GM19025 (cell line): Measurements from ENCODE around the gene CREB5.

Source experiments
- ATAC-seq: cut with Tn5 transposase; IDR thresholded peaks from one replicate; pipeline ENCODE4 v1.9.1; 2021; ENCODE audit warnings: mild to moderate bottlenecking, low read depth, moderate library complexity; ENCODE audit not compliant: unreplicated experiment

The CREB5 gene

GRCh38 chr7:28570970-28571288, 158.6 kb downstream of the CREB5 start:
- ATAC-seq, result no peak

DNA sequence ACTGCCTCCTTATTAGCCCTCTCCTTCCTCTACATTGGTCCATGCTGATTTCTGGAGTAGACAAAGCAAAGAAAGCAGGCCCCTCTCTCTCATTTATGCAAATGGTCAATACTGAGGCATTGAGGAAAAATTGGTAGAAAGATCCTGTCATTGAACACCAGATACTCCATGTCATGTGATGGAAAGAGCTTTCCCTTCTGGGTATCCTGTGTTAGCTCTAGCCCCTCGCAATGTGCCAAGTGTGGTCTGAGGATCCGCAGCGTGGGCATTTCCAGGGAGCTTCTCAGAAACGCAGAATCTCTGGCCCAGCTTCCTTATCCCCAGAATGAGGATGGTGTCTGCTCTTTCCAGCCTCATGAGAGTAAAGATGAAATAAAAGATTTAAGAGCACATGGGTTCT, 159.1 kb downstream of the CREB5 start:
- no peak for ATAC-seq

GRCh38 chr7:28572321-28573058, 160.2 kb downstream of the CREB5 start:
- no peak for ATAC-seq

DNA sequence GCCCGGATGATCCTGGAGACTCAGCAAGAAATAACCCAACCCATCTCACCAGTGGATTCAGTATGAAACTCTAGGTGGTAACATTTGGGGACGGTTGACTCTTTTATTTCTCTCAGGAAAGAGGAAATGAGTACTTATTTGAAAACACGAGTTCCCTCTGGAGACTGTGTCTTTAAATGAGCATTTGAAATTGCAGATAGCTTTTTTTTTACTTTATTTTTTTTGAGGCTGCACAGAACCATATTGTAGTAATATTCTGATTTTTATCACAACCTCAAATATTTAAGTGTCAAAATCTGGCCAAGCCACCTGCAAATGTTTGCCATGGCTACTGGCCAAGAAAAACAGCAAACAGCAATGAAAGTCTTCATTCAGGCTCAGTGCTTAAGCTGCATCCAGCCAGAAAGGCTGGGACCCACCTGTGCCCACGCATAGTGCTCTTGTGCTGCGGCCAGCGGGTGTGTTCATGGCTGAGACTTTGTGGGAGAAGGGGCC, 160.8 kb downstream of the CREB5 start:
- ATAC-seq, result no peak

DNA sequence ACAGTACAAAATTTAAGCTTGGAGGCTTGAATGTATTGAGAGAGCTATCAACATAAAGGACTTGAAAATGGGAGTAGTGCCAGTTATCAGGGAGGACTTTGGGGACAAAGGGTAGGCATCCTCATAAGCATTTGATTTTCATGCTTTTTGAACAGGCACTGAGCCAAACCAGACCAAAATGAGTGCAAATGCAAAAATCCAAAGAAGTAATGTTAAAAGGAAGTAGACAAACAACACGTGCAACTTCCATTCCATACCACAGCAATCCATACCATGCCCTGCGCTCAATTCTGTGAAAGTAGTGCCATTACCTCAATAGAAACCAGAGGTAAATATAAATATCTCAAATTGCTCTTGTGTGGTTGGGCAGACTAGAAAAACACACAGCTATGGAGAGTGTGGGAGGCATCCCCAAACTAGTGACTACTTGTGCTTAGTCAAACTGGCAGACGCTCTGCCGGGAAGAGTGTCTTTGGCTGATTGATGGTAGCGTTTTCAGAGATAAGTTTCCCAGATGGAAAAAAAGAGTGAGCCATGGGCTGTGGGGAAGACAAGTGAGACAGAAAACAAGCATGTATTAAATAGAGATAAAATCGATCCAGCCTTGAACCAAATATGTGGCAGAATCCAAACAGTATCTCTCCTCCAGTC, 161.5 kb downstream of the CREB5 start:
- no peak for ATAC-seq

- ATAC-seq, result no peak
Measured at GRCh38 chr7:28575241-28575643, 162.9 kb downstream of the CREB5 start.

- no peak for ATAC-seq
Measured at GRCh38 chr7:28576656-28577055, 164.3 kb downstream of the CREB5 start.

GRCh38 chr7:28579571-28579970, 167.3 kb downstream of the CREB5 start:
- no peak for ATAC-seq

- ATAC-seq, result no peak
Measured at GRCh38 chr7:28580665-28581064, 168.3 kb downstream of the CREB5 start.

GRCh38 chr7:28581351-28581750, 169.0 kb downstream of the CREB5 start:
- no peak for ATAC-seq

DNA sequence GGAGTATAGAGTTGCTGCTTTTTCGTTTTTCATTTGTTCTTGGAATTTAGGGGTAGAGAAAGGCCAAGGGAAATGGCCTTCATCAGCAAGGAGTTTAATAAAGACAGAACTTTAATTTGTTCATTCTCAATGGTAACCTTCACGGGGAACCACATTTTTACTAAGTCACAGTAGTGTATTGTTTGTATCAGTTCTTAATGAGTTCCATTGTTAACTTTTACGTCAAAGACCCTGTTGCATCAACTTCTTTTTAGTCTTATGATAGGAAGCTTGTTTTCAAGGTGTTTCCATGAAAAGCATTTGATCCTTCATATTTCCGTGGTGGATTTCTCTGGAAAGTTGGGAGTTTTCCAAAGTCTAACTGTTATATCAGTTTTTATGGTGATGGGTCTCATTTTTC, 169.9 kb downstream of the CREB5 start:
- ATAC-seq, result no peak

DNA sequence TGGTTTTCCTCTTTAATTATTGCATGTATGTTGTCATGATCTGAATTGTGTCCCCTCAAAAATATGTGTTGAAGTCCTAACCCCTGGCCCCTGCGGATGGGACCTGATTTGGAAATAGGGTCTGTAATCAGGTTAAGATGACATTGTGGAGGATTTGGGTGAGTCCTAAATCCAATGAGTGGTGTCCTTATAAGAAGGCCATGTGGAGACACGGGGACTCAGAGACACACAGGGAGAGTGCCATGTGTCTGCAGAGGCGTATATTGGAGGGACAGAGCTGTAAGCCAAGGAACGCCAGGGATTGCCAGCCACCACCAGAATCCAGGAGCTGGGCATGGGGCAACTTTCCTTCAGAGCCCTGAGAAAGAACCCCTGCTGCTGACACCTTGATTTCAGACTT, 171.9 kb downstream of the CREB5 start:
- ATAC-seq, result no peak

- no peak for ATAC-seq
Measured at GRCh38 chr7:28586736-28587135, 174.4 kb downstream of the CREB5 start.

GRCh38 chr7:28587211-28587610, 174.9 kb downstream of the CREB5 start:
- ATAC-seq, result no peak

DNA sequence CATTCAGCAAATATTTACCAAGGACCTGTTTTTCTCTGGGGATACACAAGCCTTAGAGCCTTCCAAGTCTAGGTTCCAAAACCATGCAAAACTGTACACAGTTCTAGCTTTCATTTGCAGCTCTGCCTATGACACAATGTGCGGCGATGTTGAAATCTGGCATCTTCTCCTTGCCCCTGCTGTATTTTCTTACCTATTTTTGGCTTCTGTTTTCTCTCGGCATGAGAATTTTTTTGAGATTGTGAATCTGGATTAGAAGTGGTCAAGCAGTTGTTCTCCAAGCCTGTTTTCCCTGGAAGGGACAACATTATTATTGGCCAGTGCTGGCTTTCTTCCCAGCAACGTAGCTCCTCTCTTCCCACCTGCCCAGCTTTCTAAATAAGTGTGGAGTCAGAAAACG, 176.3 kb downstream of the CREB5 start:
- ATAC-seq, result no peak

GRCh38 chr7:28591041-28591674, 178.8 kb downstream of the CREB5 start:
- no peak for ATAC-seq

DNA sequence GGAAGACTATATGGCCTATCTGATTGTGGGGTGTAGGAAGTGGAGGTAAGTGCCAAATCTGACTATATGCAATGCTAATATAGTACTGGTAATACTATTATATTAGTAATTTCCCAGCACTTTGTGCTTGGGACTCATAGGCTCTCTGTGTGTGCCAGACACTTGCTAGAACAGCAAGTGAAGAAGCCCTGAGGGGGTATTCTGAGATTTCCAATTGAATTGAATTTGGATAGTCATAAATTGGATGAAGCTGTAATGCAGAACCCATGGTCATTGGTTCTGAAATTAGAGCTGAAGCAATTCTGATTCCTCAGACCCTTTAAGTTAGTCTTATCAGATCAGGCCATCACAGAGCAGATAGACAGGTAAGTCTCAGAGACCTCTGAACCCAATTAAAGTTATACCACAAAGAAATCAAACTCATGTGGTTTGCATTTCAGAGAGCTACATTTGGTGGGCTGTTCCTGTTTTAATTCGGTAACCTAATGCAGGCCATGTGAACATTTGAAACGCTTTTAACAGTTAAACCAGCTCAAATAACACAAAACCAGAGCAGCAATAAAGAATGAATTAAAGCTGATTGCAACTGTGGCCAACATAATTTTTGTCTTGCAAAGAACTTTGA, 179.5 kb downstream of the CREB5 start:
- ATAC-seq, result no peak

- no peak for ATAC-seq
Measured at GRCh38 chr7:28592861-28593260, 180.5 kb downstream of the CREB5 start.

GRCh38 chr7:28595076-28595475, 182.8 kb downstream of the CREB5 start:
- ATAC-seq, result no peak

DNA sequence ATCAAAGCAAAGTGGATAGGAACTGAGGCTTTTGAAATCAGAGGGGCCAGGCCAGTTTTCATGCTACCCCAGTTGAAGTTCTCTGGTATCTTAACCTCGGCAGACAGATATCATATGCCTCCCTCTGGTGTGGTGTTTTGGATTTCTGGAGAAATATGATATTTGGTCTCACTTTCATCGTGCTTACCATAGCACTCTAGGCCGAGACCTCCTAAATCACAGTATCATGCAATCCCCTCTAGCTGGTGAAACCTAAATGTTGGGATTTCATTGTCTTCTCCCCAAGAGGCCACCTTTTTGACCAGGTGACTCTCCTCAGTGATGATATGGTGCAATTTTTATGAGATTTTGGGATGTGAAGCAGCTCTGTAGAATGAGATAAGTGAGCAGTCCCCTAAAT, 183.5 kb downstream of the CREB5 start:
- ATAC-seq, result no peak

DNA sequence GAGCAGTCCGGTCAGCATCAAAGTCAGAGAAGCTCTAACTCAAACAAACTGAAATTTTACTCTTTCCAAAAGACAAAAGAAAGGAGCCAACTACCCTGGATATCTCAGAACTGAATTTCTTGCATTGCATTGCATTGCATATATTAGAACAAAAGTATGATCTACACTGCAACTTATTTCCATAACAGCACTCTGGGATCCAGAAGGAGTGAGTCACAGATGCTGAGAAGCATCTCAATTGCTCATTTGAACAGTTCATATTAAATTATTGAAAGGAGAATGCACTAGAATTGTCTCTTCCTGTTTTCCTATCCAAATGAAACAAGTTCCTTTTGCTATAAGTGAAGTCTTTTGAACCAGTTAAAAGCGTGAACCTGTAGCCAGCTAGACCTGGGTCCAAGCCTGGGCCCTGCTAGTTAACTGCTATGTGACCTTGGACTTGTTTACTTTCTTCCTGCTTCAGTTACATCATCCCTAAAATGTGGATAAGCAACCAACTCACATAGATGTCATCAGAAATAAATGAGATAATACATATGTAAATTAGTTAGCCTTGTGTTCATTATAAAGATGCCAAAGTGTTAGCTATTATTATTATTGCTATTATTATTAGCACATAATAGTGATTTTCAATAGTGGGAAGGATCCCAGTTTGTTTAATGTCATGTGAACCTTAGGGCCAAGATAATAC, 184.1 kb downstream of the CREB5 start:
- no peak for ATAC-seq
